Panc1 (cell line): ENCODE results near the gene KRTAP10-9. TPM values are rescaled to one million over a fixed set of nuclear protein-coding genes. Genes with fewer than 3 reads are reported as not detected.

Experiments
- ATAC-seq: fragments of 200-7000 bp; cut with Tn5 transposase; 2 replicates; pipeline ENCODE4 v1.9.1; 2020; ENCODE audit warnings: mild to moderate bottlenecking, moderate library complexity
- BruUV-seq: library from RNA; stranded (reverse); fragments of 400-500 nt; replicated peaks from 2 replicates; lab custom pipeline; 2021; lab: Mats Ljungman, UMichigan
- CTCF ChIA-PET: fragments of 300-600 bp; sonication (Branson Sonifier 250); formaldehyde crosslinking; loops from one replicate; lab custom pipeline; 2022; ENCODE audit warnings: antibody characterized with exemption; lab: Charles Lee
- POLR2A ChIA-PET: fragments of 300-600 bp; sonication (Branson Sonifier 250); formaldehyde crosslinking; loops from one replicate; lab custom pipeline; 2022; ENCODE audit warnings: antibody characterized with exemption; lab: Charles Lee
- DNase-seq: peaks from one replicate; pipeline ENCODE4 v3.0.0-alpha.2; 2010; ENCODE audit warnings: low read depth, low spot score
- H3K27ac ChIP-seq: 2 replicates; pipeline ENCODE4 v1.5.1; 2011; ENCODE audit warnings: mild to moderate bottlenecking, low read length, inconsistent platforms
- H3K27me3 ChIP-seq: fragments of 200-500 bp; sonication (Bioruptor generic); 2 replicates; pipeline ENCODE4 v1.6.0; 2014; ENCODE audit warnings: low read length, inconsistent platforms; ENCODE audit not compliant: control insufficient read depth, insufficient read depth
- H3K36me3 ChIP-seq: fragments of 200-500 bp; sonication (Bioruptor generic); 2 replicates; pipeline ENCODE4 v1.5.1; 2014; ENCODE audit warnings: inconsistent platforms, mild to moderate bottlenecking, low read length, moderate library complexity; ENCODE audit not compliant: control insufficient read depth, insufficient read depth
- H3K4me1 ChIP-seq: 2 replicates; pipeline ENCODE4 v1.5.1; 2011; ENCODE audit warnings: inconsistent platforms, mild to moderate bottlenecking, low read length, moderate library complexity; ENCODE audit not compliant: control insufficient read depth, insufficient read depth
- H3K4me3 ChIP-seq, 2 experiments: 2 replicates each; pipeline ENCODE4 v1.5.1; 2011 to 2012; ENCODE audit warnings: low read depth in 2 of 2, low read length in 2 of 2, mild to moderate bottlenecking in 2 of 2, inconsistent platforms in 1 of 2, moderate library complexity in 1 of 2
- H3K9me3 ChIP-seq: fragments of 200-500 bp; sonication (Bioruptor generic); 2 replicates; pipeline ENCODE4 v1.5.1; 2014; ENCODE audit warnings: low read depth, mild to moderate bottlenecking, inconsistent platforms, low read length, moderate library complexity; ENCODE audit not compliant: control insufficient read depth, insufficient read depth
- CTCF ChIP-seq: fragments of 450-650 bp; IDR thresholded peaks from 2 replicates; pipeline ENCODE4 v1.5.1; 2017; ENCODE audit warnings: mild to moderate bottlenecking
- POLR2AphosphoS5 ChIP-seq: IDR thresholded peaks from 2 replicates; pipeline ENCODE4 v1.6.1; 2012; ENCODE audit warnings: mild to moderate bottlenecking, low read depth, low read length, moderate library complexity
- REST ChIP-seq, 2 experiments: IDR thresholded peaks; 2 replicates each; pipeline ENCODE4 v1.6.1; 2011 to 2012; ENCODE audit warnings: low read depth in 2 of 2, control low read depth in 1 of 2, low read length in 1 of 2, mild to moderate bottlenecking in 1 of 2, moderate library complexity in 1 of 2; ENCODE audit not compliant: insufficient read depth in 1 of 2
- SIN3A ChIP-seq: IDR thresholded peaks from 2 replicates; pipeline ENCODE4 v1.6.1; 2012; ENCODE audit warnings: low read depth, mild to moderate bottlenecking, low read length, moderate library complexity, borderline replicate concordance; ENCODE audit not compliant: insufficient read depth
- TCF7L2 ChIP-seq: IDR thresholded peaks from 2 replicates; pipeline ENCODE4 v1.6.1; 2011; ENCODE audit warnings: mild to moderate bottlenecking, low read depth, low read length, inconsistent platforms
- in situ Hi-C: cut with HindIII; loops from 2 replicates; pipeline ENCODE4 v1.10.0; 2016; ENCODE audit warnings: low sequenced_read_pairs, low pct_unique_long_range_greater_than_20kb
- intact Hi-C: fragments of 100-400 bp; cut with micrococcal nuclease; formaldehyde crosslinking; loops from one replicate; pipeline ENCODE4 v1.10.0; 2022; ENCODE audit not compliant: unreplicated experiment
- total RNA-seq: library from RNA; stranded (reverse); gene quantifications from one replicate; pipeline ENCODE4 v1.2.1, GENCODE V29; 2021; ENCODE audit not compliant: unreplicated experiment

Gene KRTAP10-9
- total RNA-seq, 1 experiment from 2014 or later, result not detected

GRCh38 chr21:44630440-44630839 lies 3.5 kb downstream of the KRTAP10-9 start:
- intact Hi-C loops (no loop called here), in situ Hi-C loops (no loop called here)
- DNase-seq (no peak), ATAC-seq (no peak)
- Histone ChIP-seq H3K9me3 (no peaks in the 10 kb centered on the region; the same call in 1 of the 2 replicates), H3K27ac (no peak overlapping the region), H3K4me3 (no peak overlapping the region), H3K4me1 (no peaks in the 10 kb centered on the region), H3K36me3 (no peaks in the 10 kb centered on the region), H3K27me3 (no peaks in the 10 kb centered on the region)
- POLR2A ChIA-PET, result interaction anchor here (0.6 kb wide), 1 partner anchor 15 kb away, joined by 3 read pairs; no protein-coding TSS in a partner anchor
- TF ChIP-seq CTCF (no peak), SIN3A (no peak), TCF7L2 (no peak)
- BruUV-seq, result no TSS peak
- CTCF ChIA-PET, result no interaction called here

- no peak overlapping the region for H3K4me3 ChIP-seq
- no peaks in the 10 kb centered on the region for H3K4me1 ChIP-seq
- in situ Hi-C loops (no loop called here), intact Hi-C loops (no loop called here)
- ChIA-PET CTCF (no interaction called here), POLR2A (no interaction called here)
- no TSS peak for BruUV-seq
- no peaks in the 10 kb centered on the region for H3K36me3 ChIP-seq
- no peak for ATAC-seq
- no peaks in the 10 kb centered on the region for H3K27me3 ChIP-seq
- no peak overlapping the region for H3K27ac ChIP-seq
- TF ChIP-seq REST (IDR thresholded peaks at IDR 0.05; ENCODE audit: insufficient read depth in 1 of 2, low read depth in 2 of 2, low read length in 1 of 2), result no peak
- TF ChIP-seq SIN3A, result no peak
- no peak for TF ChIP-seq POLR2AphosphoS5
- no peak for TF ChIP-seq TCF7L2
- TF ChIP-seq CTCF, result no peak
- no peaks in the 10 kb centered on the region; the same call in 1 of the 2 replicates for H3K9me3 ChIP-seq
- no peak for DNase-seq
These were observed 5.2 kb downstream of the KRTAP10-9 start for GRCh38 chr21:44632067-44632466.
